Right lobe of liver (tissue), 4 donors: ENCODE measurements around the gene ENPP3.

ENCODE experiments used
- CTCF ChIP-seq, 4 donors: fragments of 200-600 bp in 3 of 4; fragments of 450-650 bp in 1 of 4; IDR thresholded peaks; one replicate each; pipeline versions ENCODE4 v1.5.1 to v1.8.0; 2016 to 2022; ENCODE audit warnings: antibody characterized with exemption in 4 of 4, mild to moderate bottlenecking in 2 of 4
- POLR2A ChIP-seq: fragments of 450-650 bp; IDR thresholded peaks from one replicate; pipeline ENCODE4 v1.6.1; 2017; ENCODE audit warnings: antibody characterized with exemption, mild to moderate bottlenecking
- donor health status: DM: no; HTN: no; CAD: no.
- donor health status: DM: no; HTN: no; CAD: no.
- donor health status: DM: no; HTN: yes; CAD: no.

GRCh38 chr6:131657222-131657621, 20.1 kb downstream of the ENPP3 start:
- no peak for TF ChIP-seq POLR2A
- no peak for TF ChIP-seq CTCF (IDR thresholded peaks at IDR 0.05)
